Kidney (tissue), 14 donors: Measurements from ENCODE around the gene ACAT2. TPM values are rescaled to one million over a fixed set of nuclear protein-coding genes. Genes with fewer than 3 reads are reported as not detected.

Experiments used
- DNase-seq, 5 donors: peaks; one replicate each; pipeline ENCODE4 v3.0.0-alpha.2; 2013 to 2020
- FAIRE-seq: peaks from 2 replicates; lab custom pipeline; 2012; peaks lifted over from hg19 to GRCh38; lab: Jason Lieb, UNC
- H3K27ac ChIP-seq, 2 donors: one replicate each; pipeline ENCODE4 v1.7.0; 2013; ENCODE audit warnings: low read depth in 2 of 2, low read length in 2 of 2, inconsistent platforms in 1 of 2
- H3K27me3 ChIP-seq: one replicate; pipeline ENCODE4 v1.7.1; 2013; ENCODE audit warnings: low read length, inconsistent platforms; ENCODE audit not compliant: control insufficient read depth, insufficient read depth
- H3K36me3 ChIP-seq, 3 donors: one replicate each; pipeline versions ENCODE4 v1.7.0 to v1.7.1; 2013; ENCODE audit warnings: low read length in 3 of 3, control low read depth in 1 of 3, inconsistent platforms in 1 of 3; ENCODE audit not compliant: insufficient read depth in 3 of 3, control insufficient read depth in 2 of 3
- H3K4me1 ChIP-seq, 3 donors: one replicate each; pipeline versions ENCODE4 v1.7.0 to v1.7.1; 2013; ENCODE audit warnings: low read length in 3 of 3, inconsistent platforms in 1 of 3, low read depth in 1 of 3; ENCODE audit not compliant: control insufficient read depth in 2 of 3, insufficient read depth in 2 of 3
- H3K4me3 ChIP-seq, 3 donors: one replicate each; pipeline versions ENCODE4 v1.7.0 to v1.8.1; 2013; ENCODE audit warnings: low read length in 3 of 3, control low read depth in 1 of 3, inconsistent platforms in 1 of 3
- H3K9ac ChIP-seq, 3 donors: one replicate each; pipeline versions ENCODE4 v1.7.0 to v1.7.1; 2013; ENCODE audit warnings: low read length in 3 of 3, control low read depth in 1 of 3, inconsistent platforms in 1 of 3
- H3K9me3 ChIP-seq, 3 donors: one replicate each; pipeline versions ENCODE4 v1.7.0 to v1.7.1; 2013; ENCODE audit warnings: low read length in 3 of 3, control low read depth in 1 of 3, inconsistent platforms in 1 of 3; ENCODE audit not compliant: control insufficient read depth in 2 of 3, insufficient read depth in 1 of 3
- intact Hi-C: fragments of 100-400 bp; cut with DNase I; formaldehyde crosslinking; loops from one replicate; pipeline ENCODE4 v1.11.1; 2022
- polyA plus RNA-seq: library from polyadenylated mRNA; stranded (reverse); fragments of 350-450 nt; fragmentation: Illumina TruSeq; extraction: RNeasy Lipid Tissue Mini Kit (QIAGEN cat#74804); gene quantifications from one replicate; pipeline ENCODE4 v1.2.3, GENCODE V29; 2014; ENCODE audit warnings: low read depth, low replicate concordance; ENCODE audit not compliant: insufficient read depth
- total RNA-seq: library from RNA; stranded (reverse); fragmentation: NEBNext Ultra II Directional; extraction: Animal tissue kit (Norgen Biotek cat#: 25700); gene quantifications from one replicate; pipeline ENCODE4 v1.2.1, GENCODE V29; 2021
- TF ChIP-seq, protein P1 (sequence below): IDR thresholded peaks from 3 replicates; pipeline ENCODE4 v1.5.1; 2012; ENCODE audit warnings: mild to moderate bottlenecking, moderate library complexity, borderline replicate concordance; ENCODE audit not compliant: insufficient read depth; ENCODE audit errors: extremely low read depth
- donor health status: control.
- donor health status: control.
- donor health status: control.
- donor health status: control.
- donor health status: control.
- donor health status: DM: yes; HTN: yes; CAD: no.
- donor health status: Normal renal cell carcinoma (clear cell type).

Gene ACAT2
- total and polyA plus RNA-seq, 2 donors from 2014 or later = 20.4 to 30.5 TPM

DNA sequence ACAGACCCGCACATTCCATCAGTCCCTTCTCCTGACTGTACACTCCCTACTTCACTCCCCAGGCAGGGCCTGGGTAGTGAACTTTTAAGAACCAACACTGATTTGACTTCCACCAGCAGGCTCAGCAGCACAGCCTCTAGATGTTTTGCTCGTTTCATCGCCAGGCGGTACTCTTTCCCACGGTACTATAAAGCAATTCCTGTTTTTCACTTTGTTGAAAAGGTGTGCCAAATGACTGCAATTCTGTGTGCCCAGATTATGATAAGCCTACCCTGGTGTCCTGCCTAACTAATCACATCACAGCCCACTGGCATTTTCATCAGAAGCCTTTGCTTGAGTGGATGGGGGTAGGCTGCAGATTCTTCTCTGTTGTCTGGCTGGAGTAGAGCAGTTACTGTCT, 47.4 kb upstream of the ACAT2 start:
- Histone ChIP-seq H3K4me3 (no peak overlapping the region), H3K4me1 (no peaks in the 10 kb centered on the region), H3K27ac (no peak overlapping the region), H3K9ac (no peak overlapping the region), H3K9me3 (no peaks in the 10 kb centered on the region), H3K27me3 (no peaks in the 10 kb centered on the region), H3K36me3 (no peaks in the 10 kb centered on the region)
- DNase-seq = no peak
- intact Hi-C loops = no loop called here
- TF ChIP-seq, protein P1, sequence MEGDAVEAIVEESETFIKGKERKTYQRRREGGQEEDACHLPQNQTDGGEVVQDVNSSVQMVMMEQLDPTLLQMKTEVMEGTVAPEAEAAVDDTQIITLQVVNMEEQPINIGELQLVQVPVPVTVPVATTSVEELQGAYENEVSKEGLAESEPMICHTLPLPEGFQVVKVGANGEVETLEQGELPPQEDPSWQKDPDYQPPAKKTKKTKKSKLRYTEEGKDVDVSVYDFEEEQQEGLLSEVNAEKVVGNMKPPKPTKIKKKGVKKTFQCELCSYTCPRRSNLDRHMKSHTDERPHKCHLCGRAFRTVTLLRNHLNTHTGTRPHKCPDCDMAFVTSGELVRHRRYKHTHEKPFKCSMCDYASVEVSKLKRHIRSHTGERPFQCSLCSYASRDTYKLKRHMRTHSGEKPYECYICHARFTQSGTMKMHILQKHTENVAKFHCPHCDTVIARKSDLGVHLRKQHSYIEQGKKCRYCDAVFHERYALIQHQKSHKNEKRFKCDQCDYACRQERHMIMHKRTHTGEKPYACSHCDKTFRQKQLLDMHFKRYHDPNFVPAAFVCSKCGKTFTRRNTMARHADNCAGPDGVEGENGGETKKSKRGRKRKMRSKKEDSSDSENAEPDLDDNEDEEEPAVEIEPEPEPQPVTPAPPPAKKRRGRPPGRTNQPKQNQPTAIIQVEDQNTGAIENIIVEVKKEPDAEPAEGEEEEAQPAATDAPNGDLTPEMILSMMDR = no peak
- no peak for FAIRE-seq

- Histone ChIP-seq H3K36me3 (no peaks in the 10 kb centered on the region), H3K4me1 (no peaks in the 10 kb centered on the region), H3K27me3 (no peaks in the 10 kb centered on the region), H3K4me3 (no peak overlapping the region), H3K9ac (no peak overlapping the region), H3K9me3 (no peaks in the 10 kb centered on the region), H3K27ac (peak overlapping the region in 1 of 2 donors; percentile 33)
- FAIRE-seq (no peak), DNase-seq (no peak)
- TF ChIP-seq, protein P1 = no peak
- intact Hi-C loops = no loop called here
Measured at GRCh38 chr6:159715166-159715565, 46.7 kb upstream of the ACAT2 start.

GRCh38 chr6:159715605-159716004, 46.2 kb upstream of the ACAT2 start:
- H3K9me3 ChIP-seq = no peaks in the 10 kb centered on the region
- H3K4me3 ChIP-seq = no peak overlapping the region
- intact Hi-C loops = no loop called here
- no peaks in the 10 kb centered on the region for H3K36me3 ChIP-seq
- H3K27ac ChIP-seq = peak overlapping the region in 1 of 2 donors; percentile 92
- H3K4me1 ChIP-seq = no peaks in the 10 kb centered on the region
- H3K27me3 ChIP-seq = no peaks in the 10 kb centered on the region
- TF ChIP-seq, protein P1 = no peak
- H3K9ac ChIP-seq = no peak overlapping the region
- FAIRE-seq = no peak
- DNase-seq = no peak
